ENCODE data around the gene JAZF1. TPM values are rescaled to one million over a fixed set of nuclear protein-coding genes. Genes with fewer than 3 reads are reported as not detected.

The JAZF1 gene
- total RNA-seq, 1 experiment from 2014 or later: 36.6 TPM

GRCh38 chr7:27947586-27948278, 232.9 kb downstream of the JAZF1 start:
- Histone ChIP-seq H3K36me3 (no peaks in the 10 kb centered on the region), H3K4me1 (replicated peaks) (no peaks in the 10 kb centered on the region), H3K27ac (no peak overlapping the region), H3K4me3 (no peak overlapping the region), H3K27me3 (replicated peaks) (no peaks in the 10 kb centered on the region), H3K9me3 (replicated peaks) (no peaks in the 10 kb centered on the region)
- DNase-seq (ENCODE audit: low read depth in 1 of 2, low spot score in 2 of 2): no peak

GRCh38 chr7:27946351-27946750, 234.2 kb downstream of the JAZF1 start:
- no peaks in the 10 kb centered on the region for H3K36me3 ChIP-seq
- DNase-seq (ENCODE audit: low read depth in 1 of 2, low spot score in 2 of 2): no peak
- no peaks in the 10 kb centered on the region for H3K4me1 ChIP-seq (replicated peaks)

DNA sequence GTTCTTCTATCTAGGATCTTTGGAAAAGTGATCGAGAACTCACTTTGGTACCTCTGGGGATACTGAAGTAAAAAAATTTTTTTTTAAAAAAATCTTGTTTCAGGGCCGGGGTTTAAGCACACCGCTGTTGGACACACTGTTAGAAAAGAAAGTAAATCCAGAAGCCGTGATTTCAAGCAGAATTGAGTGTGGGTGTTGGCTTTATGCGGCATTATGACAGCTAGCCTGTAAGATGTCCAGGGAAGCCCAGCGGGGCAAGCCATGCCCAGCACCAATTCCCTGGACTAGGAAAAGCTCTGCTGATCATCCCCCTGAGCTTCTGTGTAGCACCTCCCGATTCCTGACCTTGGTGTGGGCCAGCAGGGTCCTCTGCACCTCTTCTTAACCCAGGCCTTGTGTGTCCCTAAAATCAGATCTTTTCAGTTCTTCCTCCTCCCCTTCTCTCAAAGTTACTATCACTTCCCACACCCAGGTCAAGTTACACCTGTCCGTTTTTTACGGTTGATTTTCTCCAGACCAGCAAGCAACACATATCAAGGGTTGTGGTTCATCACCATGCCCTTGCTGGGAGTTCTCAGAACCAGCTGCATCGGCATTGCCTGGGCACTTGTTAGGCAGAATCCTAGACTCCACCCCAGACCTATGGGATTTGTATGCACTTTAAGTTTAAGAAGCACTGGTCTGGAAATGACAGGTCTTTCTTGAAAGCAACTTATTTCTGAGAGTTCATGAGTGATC, 235.4 kb downstream of the JAZF1 start:
- H3K27me3 ChIP-seq (replicated peaks): no peaks in the 10 kb centered on the region
- DNase-seq (ENCODE audit: low read depth in 1 of 2, low spot score in 2 of 2): no peak
- H3K9me3 ChIP-seq (replicated peaks): no peaks in the 10 kb centered on the region
- H3K27ac ChIP-seq: no peak overlapping the region
- H3K4me1 ChIP-seq (replicated peaks): no peaks in the 10 kb centered on the region
- no peaks in the 10 kb centered on the region for H3K36me3 ChIP-seq
- H3K4me3 ChIP-seq: no peak overlapping the region

More at GRCh38 chr7:27946351-27946750, 234.2 kb downstream of the JAZF1 start:
- no peaks in the 10 kb centered on the region for H3K9me3 ChIP-seq (replicated peaks)
- no peak overlapping the region for H3K4me3 ChIP-seq
- H3K27me3 ChIP-seq (replicated peaks): no peaks in the 10 kb centered on the region
- H3K27ac ChIP-seq: no peak overlapping the region

DNA sequence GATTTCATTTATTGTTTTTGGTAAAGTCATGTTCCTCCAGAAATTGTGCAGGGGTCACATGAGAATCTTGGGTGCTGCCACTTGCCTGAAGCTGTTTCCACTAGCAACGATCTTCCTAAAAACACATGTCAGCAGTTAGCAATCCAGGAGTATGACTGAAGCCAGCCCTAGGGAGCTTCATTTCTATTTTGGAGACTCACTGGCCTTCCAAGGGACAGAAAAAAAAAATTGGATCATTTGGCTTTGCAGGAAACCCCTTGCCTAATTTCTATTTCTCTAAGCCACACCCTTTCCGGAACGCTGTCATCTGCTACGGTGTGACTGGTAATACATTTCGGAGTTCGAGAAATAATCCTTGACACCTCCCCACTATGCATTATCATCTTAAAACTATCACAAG, 236.0 kb downstream of the JAZF1 start:
- no peaks in the 10 kb centered on the region for H3K36me3 ChIP-seq
- no peaks in the 10 kb centered on the region for H3K27me3 ChIP-seq (replicated peaks)
- no peaks in the 10 kb centered on the region for H3K9me3 ChIP-seq (replicated peaks)
- H3K4me3 ChIP-seq: no peak overlapping the region
- no peaks in the 10 kb centered on the region for H3K4me1 ChIP-seq (replicated peaks)
- H3K27ac ChIP-seq: no peak overlapping the region
- DNase-seq (ENCODE audit: low read depth in 1 of 2, low spot score in 2 of 2): no peak

GRCh38 chr7:27943241-27943640, 237.4 kb downstream of the JAZF1 start:
- no peaks in the 10 kb centered on the region for H3K9me3 ChIP-seq (replicated peaks)
- H3K4me3 ChIP-seq: no peak overlapping the region
- no peaks in the 10 kb centered on the region for H3K4me1 ChIP-seq (replicated peaks)
- H3K36me3 ChIP-seq: no peaks in the 10 kb centered on the region
- DNase-seq (ENCODE audit: low read depth in 1 of 2, low spot score in 2 of 2): no peak
- H3K27ac ChIP-seq: no peak overlapping the region
- no peaks in the 10 kb centered on the region for H3K27me3 ChIP-seq (replicated peaks)

- Histone ChIP-seq H3K4me1 (replicated peaks) (no peaks in the 10 kb centered on the region), H3K9me3 (replicated peaks) (no peaks in the 10 kb centered on the region), H3K27me3 (replicated peaks) (no peaks in the 10 kb centered on the region), H3K4me3 (no peak overlapping the region), H3K36me3 (no peaks in the 10 kb centered on the region), H3K27ac (no peak overlapping the region)
- no peak for DNase-seq (ENCODE audit: low read depth in 1 of 2, low spot score in 2 of 2)
These were observed 237.9 kb downstream of the JAZF1 start for GRCh38 chr7:27942711-27943110.

GRCh38 chr7:27941522-27941921, 239.1 kb downstream of the JAZF1 start:
- no peak for DNase-seq (ENCODE audit: low read depth in 1 of 2, low spot score in 2 of 2)
- H3K4me1 ChIP-seq (replicated peaks): peaks cover 5% of the 10 kb centered on the region; the same call in 1 of the 2 replicates

DNA sequence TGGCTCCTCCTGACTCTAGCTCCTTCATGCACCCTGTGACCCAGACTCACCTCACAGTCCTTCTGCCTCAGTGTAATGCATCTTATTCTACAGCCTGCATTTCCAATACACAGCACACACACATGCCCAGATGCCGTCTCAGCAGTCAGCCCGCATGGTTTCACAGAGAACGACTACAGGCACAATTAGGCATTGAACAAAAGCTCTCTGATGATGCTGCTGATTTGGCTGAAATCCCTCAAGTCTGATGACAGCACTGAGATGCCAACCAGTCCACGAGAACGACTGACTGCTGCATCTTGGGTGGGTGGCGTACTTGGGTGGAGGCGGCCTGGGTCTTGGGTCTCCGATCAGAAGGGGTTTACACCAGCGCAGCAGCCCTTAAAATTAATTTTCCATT, 240.3 kb downstream of the JAZF1 start:
- Histone ChIP-seq H3K9me3 (replicated peaks) (no peaks in the 10 kb centered on the region), H3K36me3 (no peaks in the 10 kb centered on the region), H3K27ac (no peak overlapping the region), H3K4me1 (replicated peaks) (peaks cover 5% of the 10 kb centered on the region; the same call in 1 of the 2 replicates), H3K27me3 (replicated peaks) (no peaks in the 10 kb centered on the region), H3K4me3 (no peak overlapping the region)
- DNase-seq (ENCODE audit: low read depth in 1 of 2, low spot score in 2 of 2): no peak

More at GRCh38 chr7:27941522-27941921, 239.1 kb downstream of the JAZF1 start:
- Histone ChIP-seq H3K4me3 (no peak overlapping the region), H3K27ac (no peak overlapping the region), H3K9me3 (replicated peaks) (no peaks in the 10 kb centered on the region), H3K27me3 (replicated peaks) (no peaks in the 10 kb centered on the region), H3K36me3 (no peaks in the 10 kb centered on the region)

DNA sequence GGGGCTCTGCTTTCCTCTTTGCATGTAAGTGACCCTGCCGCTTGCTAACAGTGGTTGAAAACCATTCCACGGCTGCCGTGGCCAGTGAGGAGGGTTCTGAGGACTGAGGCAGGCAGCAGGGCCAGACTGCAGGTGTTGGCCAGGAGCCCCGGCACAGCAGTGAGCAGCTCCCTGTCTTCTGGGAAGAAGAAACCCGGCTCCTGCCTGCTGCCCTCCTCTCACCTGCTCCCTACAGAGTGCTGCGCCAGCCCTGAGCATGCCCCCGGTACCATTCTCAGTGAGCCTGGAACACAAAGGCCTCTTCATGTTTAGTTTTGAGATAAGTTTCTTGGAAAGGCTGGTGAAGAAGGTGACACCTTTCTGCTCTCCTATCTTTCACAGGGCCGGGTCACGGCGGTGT, 240.7 kb downstream of the JAZF1 start:
- Histone ChIP-seq H3K4me1 (replicated peaks) (peaks cover 5% of the 10 kb centered on the region; the same call in 1 of the 2 replicates), H3K27me3 (replicated peaks) (no peaks in the 10 kb centered on the region), H3K9me3 (replicated peaks) (no peaks in the 10 kb centered on the region), H3K36me3 (no peaks in the 10 kb centered on the region), H3K4me3 (no peak overlapping the region), H3K27ac (no peak overlapping the region)
- DNase-seq (ENCODE audit: low read depth in 1 of 2, low spot score in 2 of 2): no peak

DNA sequence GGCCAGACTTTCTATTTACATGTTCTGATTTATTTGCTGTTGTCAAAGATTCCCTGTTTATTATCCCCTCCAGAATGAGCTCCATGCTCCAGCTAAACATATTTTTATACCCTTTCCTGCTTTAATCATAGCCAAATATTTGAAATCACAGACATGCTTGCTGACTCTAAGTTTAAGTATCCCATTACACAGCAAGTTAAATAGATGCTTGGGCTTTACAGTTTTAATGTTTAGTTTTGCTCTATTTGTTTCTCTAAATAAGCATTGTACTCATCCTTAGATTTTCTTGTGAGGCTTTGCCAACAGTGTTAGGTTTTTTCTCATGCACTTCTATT, 243.9 kb downstream of the JAZF1 start:
- Histone ChIP-seq H3K9me3 (replicated peaks) (no peaks in the 10 kb centered on the region), H3K4me1 (replicated peaks) (peaks cover 5% of the 10 kb centered on the region; the same call in 1 of the 2 replicates), H3K4me3 (no peak overlapping the region), H3K27me3 (replicated peaks) (no peaks in the 10 kb centered on the region), H3K36me3 (no peaks in the 10 kb centered on the region), H3K27ac (no peak overlapping the region)
- DNase-seq (ENCODE audit: low read depth in 1 of 2, low spot score in 2 of 2): peak in 1 of 2 experiments; percentile 15

DNA sequence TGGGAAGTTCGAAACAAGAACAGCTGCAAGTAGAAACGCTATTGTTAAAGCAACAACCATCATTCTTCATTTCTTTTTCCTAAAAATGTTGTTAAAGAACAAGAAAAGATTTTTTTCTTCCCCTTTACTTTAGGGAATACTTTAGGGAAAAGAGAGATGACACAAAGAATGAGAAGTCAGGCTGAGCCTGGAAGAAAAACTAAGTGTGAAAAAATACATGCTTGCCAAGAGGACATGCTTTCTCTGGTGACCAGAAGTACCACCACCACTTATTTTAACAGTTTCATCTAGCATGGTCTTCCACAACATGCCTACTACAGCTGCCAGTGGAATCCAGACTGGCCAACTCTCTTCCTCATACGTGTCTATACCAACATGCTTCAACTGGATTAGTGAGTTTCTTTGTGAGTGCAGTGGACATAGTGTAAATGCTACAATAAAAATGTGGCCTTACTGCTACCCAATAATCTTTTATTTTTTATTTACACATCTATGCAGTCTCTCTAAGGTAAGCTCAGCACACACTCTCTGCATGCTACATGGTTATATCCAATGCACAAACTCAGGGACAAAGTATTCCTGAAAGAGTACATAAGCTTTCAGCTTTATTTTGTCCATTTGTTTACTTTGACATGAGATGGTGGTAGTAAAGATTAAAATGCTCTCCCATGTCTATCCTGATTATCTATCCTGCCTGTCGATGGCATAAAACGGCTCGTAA, 244.4 kb downstream of the JAZF1 start:
- DNase-seq (ENCODE audit: low read depth in 1 of 2, low spot score in 2 of 2): no peak
- Histone ChIP-seq H3K4me3 (no peak overlapping the region), H3K27me3 (replicated peaks) (no peaks in the 10 kb centered on the region)

GRCh38 chr7:27933671-27934565, 246.7 kb downstream of the JAZF1 start:
- DNase-seq (ENCODE audit: low read depth in 1 of 2, low spot score in 2 of 2): no peak
- no peaks in the 10 kb centered on the region for H3K27me3 ChIP-seq (replicated peaks)
- peaks cover 5% of the 10 kb centered on the region; the same call in 1 of the 2 replicates for H3K4me1 ChIP-seq (replicated peaks)
- H3K36me3 ChIP-seq: no peaks in the 10 kb centered on the region
- H3K27ac ChIP-seq: no peak overlapping the region
- no peaks in the 10 kb centered on the region for H3K9me3 ChIP-seq (replicated peaks)
- no peak overlapping the region for H3K4me3 ChIP-seq

More for the DNA sequence above, 244.4 kb downstream of the JAZF1 start:
- Histone ChIP-seq H3K4me1 (replicated peaks) (peaks cover 5% of the 10 kb centered on the region; the same call in 1 of the 2 replicates), H3K36me3 (no peaks in the 10 kb centered on the region), H3K9me3 (replicated peaks) (no peaks in the 10 kb centered on the region), H3K27ac (no peak overlapping the region)

DNA sequence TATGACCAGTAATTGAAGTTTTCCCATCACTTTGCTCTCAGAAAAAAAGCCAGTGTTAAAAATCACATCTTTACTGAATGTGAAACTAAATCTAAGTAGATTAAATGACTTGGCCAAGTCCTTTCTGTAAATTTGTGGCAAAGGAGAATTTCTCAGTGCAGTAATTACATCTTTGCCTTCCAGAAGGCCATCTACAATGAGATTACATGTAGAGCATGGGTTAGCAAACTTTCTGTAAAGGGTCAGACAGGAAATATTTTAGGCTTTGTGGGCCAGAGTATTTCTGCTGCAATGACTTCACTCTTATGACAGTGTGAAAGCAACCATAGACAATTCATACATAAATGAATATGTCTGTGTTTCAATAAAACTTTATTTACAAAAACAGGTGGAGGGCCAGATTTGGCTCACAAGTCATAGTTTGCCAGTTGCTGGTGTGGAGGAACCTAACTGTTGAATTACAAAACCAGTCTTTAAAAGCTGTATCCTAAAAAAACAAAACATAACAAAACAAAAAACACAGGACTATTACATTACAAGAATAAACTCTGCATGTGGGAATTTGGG, 249.6 kb downstream of the JAZF1 start:
- Histone ChIP-seq H3K4me3 (no peak overlapping the region), H3K36me3 (no peaks in the 10 kb centered on the region), H3K27ac (no peak overlapping the region), H3K4me1 (replicated peaks) (no peaks in the 10 kb centered on the region), H3K9me3 (replicated peaks) (no peaks in the 10 kb centered on the region), H3K27me3 (replicated peaks) (no peaks in the 10 kb centered on the region)
- DNase-seq (ENCODE audit: low read depth in 1 of 2, low spot score in 2 of 2): no peak
